Measurements from ENCODE around the gene ACAP1.

ACAP1 gene

GRCh38 chr17:7326186-7326585, 10.1 kb upstream of the ACAP1 start:
- DNase-seq (ENCODE audit: low read depth), result no peak
- TF ChIP-seq CTCF (conservative IDR thresholded peaks at IDR 0.05; ENCODE audit: low read depth, low read length), result no peak
- H3K4me3 ChIP-seq (ENCODE audit: low read depth, low read length), result no peak overlapping the region

GRCh38 chr17:7327056-7327455, 9.3 kb upstream of the ACAP1 start:
- no peak for TF ChIP-seq CTCF (conservative IDR thresholded peaks at IDR 0.05; ENCODE audit: low read depth, low read length)
- DNase-seq (ENCODE audit: low read depth), result no peak
- H3K4me3 ChIP-seq (ENCODE audit: low read depth, low read length), result no peak overlapping the region

DNA sequence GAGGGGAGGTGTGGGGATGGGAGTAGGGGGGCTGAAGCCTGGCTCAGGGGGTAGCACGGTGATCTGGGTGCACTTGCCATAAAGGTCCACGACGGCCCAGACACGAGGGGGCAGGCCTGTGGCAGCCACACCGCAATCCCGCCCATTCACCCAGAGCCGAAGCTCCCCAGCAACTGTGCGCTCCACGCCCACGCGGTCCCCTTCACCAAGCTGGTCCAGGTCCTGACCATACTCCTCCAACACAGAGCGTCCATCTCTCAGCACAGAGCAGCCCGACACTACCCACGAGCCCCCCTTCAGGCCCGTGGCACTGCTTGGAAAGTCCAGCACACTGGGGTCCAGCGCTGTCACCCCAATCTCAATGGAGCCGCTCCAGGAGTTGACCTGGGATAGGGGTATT, 8.8 kb upstream of the ACAP1 start:
- DNase-seq (ENCODE audit: low read depth), result no peak
- no peak overlapping the region for H3K4me3 ChIP-seq (ENCODE audit: low read depth, low read length)
- no peak for TF ChIP-seq CTCF (conservative IDR thresholded peaks at IDR 0.05; ENCODE audit: low read depth, low read length)

GRCh38 chr17:7328009-7328408, 8.3 kb upstream of the ACAP1 start:
- DNase-seq (ENCODE audit: low read depth), result no peak
- TF ChIP-seq CTCF (conservative IDR thresholded peaks at IDR 0.05; ENCODE audit: low read depth, low read length), result no peak
- no peak overlapping the region for H3K4me3 ChIP-seq (ENCODE audit: low read depth, low read length)

DNA sequence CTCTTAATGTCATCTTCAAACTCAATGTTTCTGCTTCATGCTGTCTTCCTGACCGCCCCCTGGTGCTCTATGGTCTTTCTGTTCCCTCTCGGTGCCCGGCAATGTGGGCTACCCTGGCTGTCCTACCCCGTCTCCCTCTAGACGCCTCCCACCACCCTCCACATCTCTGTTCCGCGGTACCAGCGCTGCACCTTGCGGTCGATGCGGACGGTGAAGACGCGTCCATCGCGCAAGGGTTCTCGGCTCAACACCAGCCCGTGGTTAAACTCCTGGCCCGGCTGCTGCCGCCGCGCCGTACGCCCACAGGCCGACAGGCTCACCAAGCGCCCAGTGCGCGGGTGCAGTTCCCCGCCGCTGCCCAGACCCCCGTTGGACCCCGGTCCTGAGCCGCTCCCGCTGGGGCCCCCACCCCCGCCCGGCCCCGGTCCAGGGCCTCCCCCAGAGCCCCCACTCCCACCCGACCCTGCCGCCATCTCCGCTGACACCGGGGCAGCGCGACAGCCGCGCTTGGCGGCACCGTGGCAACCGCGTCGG, 7.4 kb upstream of the ACAP1 start, which contains the start of gene NEURL4:
Gene NEURL4, minus strand, starts transcription at position 496 of the 534 bp plus-strand sequence. Its CDS starts 23 bp downstream, at position 473.
- no peak for DNase-seq (ENCODE audit: low read depth)
- TF ChIP-seq CTCF (conservative IDR thresholded peaks at IDR 0.05; ENCODE audit: low read depth, low read length), result peak; percentile 19
- H3K4me3 ChIP-seq (ENCODE audit: low read depth, low read length), result peak within 1 kb of the TSS; percentile 90

- H3K4me3 ChIP-seq (ENCODE audit: low read depth, low read length), result peak overlapping the region; percentile 90
- peak; percentile 99 for DNase-seq (ENCODE audit: low read depth)
- TF ChIP-seq CTCF (conservative IDR thresholded peaks at IDR 0.05; ENCODE audit: low read depth, low read length), result peak; percentile 8
These were observed 6.8 kb upstream of the ACAP1 start for GRCh38 chr17:7329374-7329996.
